Gastrocnemius medialis (tissue), 4 donors: ENCODE measurements around the gene P4HA1. TPM values are rescaled to one million over a fixed set of nuclear protein-coding genes. Genes with fewer than 3 reads are reported as not detected.

Experiments used
- ATAC-seq, 2 donors: fragments of 150-250 bp; one replicate each; pipeline ENCODE4 v1.9.1; 2016
- DNase-seq, 2 donors: peaks; one replicate each; pipeline ENCODE4 v3.0.0-alpha.2; 2019
- H3K27ac ChIP-seq, 4 donors: fragments of 200-600 bp; sonication (generic); 1 replicate in 1 of 4; 2 replicates in 3 of 4; pipeline ENCODE4 v1.5.1; 2016 to 2018; ENCODE audit warnings: mild to moderate bottlenecking in 2 of 4, moderate library complexity in 1 of 4
- H3K27me3 ChIP-seq, 3 donors: fragments of 200-600 bp; sonication (generic) in 2 of 3; 1 replicate in 1 of 3; 2 replicates in 2 of 3; pipeline versions ENCODE4 v1.5.1 to v1.6.0; 2016 to 2019; ENCODE audit warnings: mild to moderate bottlenecking in 1 of 3, moderate library complexity in 1 of 3
- H3K36me3 ChIP-seq, 2 donors: fragments of 200-600 bp; sonication (generic) in 1 of 2; one replicate each; pipeline ENCODE4 v1.5.1; 2017 to 2018
- H3K4me1 ChIP-seq, 2 donors: fragments of 200-600 bp; sonication (generic) in 1 of 2; one replicate each; pipeline ENCODE4 v1.5.1; 2016 to 2017; ENCODE audit warnings: mild to moderate bottlenecking in 2 of 2
- H3K4me3 ChIP-seq, 4 donors: fragments of 200-600 bp; sonication (generic) in 3 of 4; 1 replicate in 1 of 4; 2 replicates in 3 of 4; pipeline ENCODE4 v1.5.1; 2016 to 2019; ENCODE audit warnings: mild to moderate bottlenecking in 2 of 4
- H3K9me3 ChIP-seq, 3 donors: fragments of 200-600 bp; sonication (generic) in 2 of 3; 1 replicate in 1 of 3; 2 replicates in 2 of 3; pipeline ENCODE4 v1.5.1; 2016 to 2019
- POLR2A ChIP-seq, 2 donors: fragments of 450-650 bp; IDR thresholded peaks; one replicate each; pipeline ENCODE4 v1.6.1; 2017; ENCODE audit warnings: antibody characterized with exemption in 2 of 2, mild to moderate bottlenecking in 2 of 2, moderate library complexity in 2 of 2
- in situ Hi-C, 4 donors: fragments of 200-750 bp; cut with MboI; loops; one replicate each; pipeline versions ENCODE4 v1.15.0 to v1.8.0; 2017; ENCODE audit warnings: low sequenced_read_pairs in 4 of 4
- intact Hi-C: fragments of 100-400 bp; cut with DNase I; formaldehyde crosslinking; loops from one replicate; pipeline ENCODE4 v1.15.1; 2023; ENCODE audit warnings: low total_unique reads
- total RNA-seq, 4 donors: library from RNA; depleted of rRNA; stranded (reverse); fragments of >200 nt; gene quantifications; one replicate each; pipeline versions ENCODE4 v1.1.0 to v1.2.3, GENCODE V29; 2016
- TF ChIP-seq, protein P1 (sequence below), 5 experiments: fragments of 450-650 bp in 3 of 5; fragments of 200-600 bp in 2 of 5; sonication (generic) in 2 of 5; IDR thresholded peaks in 4 of 5; conservative IDR thresholded peaks in 1 of 5; 1 replicate in 4 of 5; 2 replicates in 1 of 5; pipeline ENCODE4 v1.5.1; 2016 to 2019; ENCODE audit warnings: antibody characterized with exemption in 5 of 5, mild to moderate bottlenecking in 3 of 5, moderate library complexity in 3 of 5

P4HA1 gene
- total RNA-seq, 4 donors from 2014 or later = 65.3 to 348 (median 217) TPM

DNA sequence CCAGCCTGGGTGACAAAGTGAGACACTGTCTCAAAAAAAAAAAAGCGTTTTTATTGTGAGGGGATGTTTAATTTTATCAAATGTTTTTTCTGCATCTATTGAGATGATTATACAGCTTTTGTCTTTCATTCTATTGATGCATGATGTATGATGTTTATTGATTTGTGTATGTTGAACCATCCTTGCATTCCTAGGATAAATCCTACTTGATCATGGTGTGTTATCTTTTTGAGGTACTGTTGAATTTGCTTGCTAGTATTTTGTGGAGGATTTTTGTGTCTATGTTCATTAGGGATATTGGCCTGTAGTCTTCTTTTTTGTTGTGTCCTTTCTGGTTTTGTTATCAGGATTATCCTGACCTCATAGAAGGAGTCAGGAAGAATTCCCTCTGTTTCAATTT is 119.8 kb downstream of the P4HA1 start:
- H3K36me3 ChIP-seq = no peaks in the 10 kb centered on the region
- in situ Hi-C loops (no loop called here), intact Hi-C loops (no loop called here)
- peaks cover 0 to 7% (median 5%) of the 10 kb centered on the region in 3 donors for H3K9me3 ChIP-seq
- H3K27me3 ChIP-seq = no peaks in the 10 kb centered on the region
- H3K27ac ChIP-seq = no peak overlapping the region
- no peak for TF ChIP-seq POLR2A (IDR thresholded peaks at IDR 0.05)
- TF ChIP-seq, protein P1, sequence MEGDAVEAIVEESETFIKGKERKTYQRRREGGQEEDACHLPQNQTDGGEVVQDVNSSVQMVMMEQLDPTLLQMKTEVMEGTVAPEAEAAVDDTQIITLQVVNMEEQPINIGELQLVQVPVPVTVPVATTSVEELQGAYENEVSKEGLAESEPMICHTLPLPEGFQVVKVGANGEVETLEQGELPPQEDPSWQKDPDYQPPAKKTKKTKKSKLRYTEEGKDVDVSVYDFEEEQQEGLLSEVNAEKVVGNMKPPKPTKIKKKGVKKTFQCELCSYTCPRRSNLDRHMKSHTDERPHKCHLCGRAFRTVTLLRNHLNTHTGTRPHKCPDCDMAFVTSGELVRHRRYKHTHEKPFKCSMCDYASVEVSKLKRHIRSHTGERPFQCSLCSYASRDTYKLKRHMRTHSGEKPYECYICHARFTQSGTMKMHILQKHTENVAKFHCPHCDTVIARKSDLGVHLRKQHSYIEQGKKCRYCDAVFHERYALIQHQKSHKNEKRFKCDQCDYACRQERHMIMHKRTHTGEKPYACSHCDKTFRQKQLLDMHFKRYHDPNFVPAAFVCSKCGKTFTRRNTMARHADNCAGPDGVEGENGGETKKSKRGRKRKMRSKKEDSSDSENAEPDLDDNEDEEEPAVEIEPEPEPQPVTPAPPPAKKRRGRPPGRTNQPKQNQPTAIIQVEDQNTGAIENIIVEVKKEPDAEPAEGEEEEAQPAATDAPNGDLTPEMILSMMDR (IDR thresholded peaks at IDR 0.05 in 4 of 5, conservative IDR thresholded peaks at IDR 0.05 in 1 of 5) = no peak
- ATAC-seq (no peak), DNase-seq (no peak)
- no peak overlapping the region for H3K4me3 ChIP-seq
- H3K4me1 ChIP-seq = no peaks in the 10 kb centered on the region

Other genes with a start within 250 kb of the P4HA1 start
- gene OIT3, start 203.1 kb downstream of the P4HA1 start, total RNA-seq = under 1 TPM in 2 of 4 donors, not detected in 2; 0.13 to 0.25 TPM
- gene PLA2G12B, start 142.1 kb downstream of the P4HA1 start, total RNA-seq = not detected
- 1 to 10 TPM; 1.7 to 5.3 (median 2.0) TPM for gene NUDT13, start 13.6 kb upstream of the P4HA1 start, total RNA-seq
- 10 to 100 TPM; 11.0 to 22.8 (median 18.6) TPM for gene ECD, start 71.1 kb upstream of the P4HA1 start, total RNA-seq
- 1 to 10 TPM; 2.2 to 6.9 (median 5.6) TPM for gene FAM149B1, start 71.3 kb upstream of the P4HA1 start, total RNA-seq
- 10 to 100 TPM in 1 of 4 donors, 1 to 10 TPM in 3; 7.2 to 10.0 (median 8.9) TPM for gene DNAJC9, start 150.4 kb upstream of the P4HA1 start, total RNA-seq
- gene MRPS16, start 155.8 kb upstream of the P4HA1 start, total RNA-seq = 100 to 1,000 TPM in 1 of 4 donors, 10 to 100 TPM in 3; 73.2 to 104 (median 79.6) TPM